WTC11 (cell line): Measurements from ENCODE around the gene FXYD6. TPM values are rescaled to one million over a fixed set of nuclear protein-coding genes. Genes with fewer than 3 reads are reported as not detected.

ENCODE experiments used
- ATAC-seq: fragments of 200-7000 bp; cut with Tn5 transposase; 2 replicates; pipeline ENCODE4 v1.10.0; 2021; ENCODE audit warnings: mild to moderate bottlenecking, moderate library complexity
- CTCF ChIA-PET: fragments of 300-600 bp; sonication (Branson Sonifier 250); formaldehyde crosslinking; loops from one replicate; lab custom pipeline; 2021; ENCODE audit warnings: antibody characterized with exemption; lab: Charles Lee
- POLR2A ChIA-PET: fragments of 350-600 bp; sonication (Branson Sonifier 250); formaldehyde crosslinking; loops from one replicate; lab custom pipeline; 2021; ENCODE audit warnings: antibody characterized with exemption; lab: Charles Lee
- DNase-seq: peaks from one replicate; pipeline ENCODE4 v3.0.0; 2021; ENCODE audit warnings: low spot score
- H3K27ac Mint-ChIP-seq: 2 replicates; pipeline ENCODE4 v1.8.0; 2021; ENCODE audit warnings: mixed read lengths
- H3K27me3 Mint-ChIP-seq: 2 replicates; pipeline ENCODE4 v1.8.0; 2021; ENCODE audit warnings: low read depth, mild to moderate bottlenecking, moderate library complexity, mixed read lengths
- H3K36me3 Mint-ChIP-seq: 2 replicates; pipeline ENCODE4 v1.8.0; 2021; ENCODE audit warnings: mixed read lengths
- H3K4me1 Mint-ChIP-seq: 2 replicates; pipeline ENCODE4 v1.8.0; 2022; ENCODE audit warnings: mixed read lengths
- H3K4me3 Mint-ChIP-seq: 2 replicates; pipeline ENCODE4 v1.8.0; 2021; ENCODE audit warnings: mild to moderate bottlenecking, moderate library complexity, mixed read lengths
- H3K9me3 Mint-ChIP-seq: 2 replicates; pipeline ENCODE4 v1.8.0; 2021; ENCODE audit warnings: mixed read lengths
- AR ChIP-seq: fragments of 250-450 bp; sonication (Bioruptor Pico); IDR thresholded peaks from 2 replicates; pipeline ENCODE4 v1.9.0; 2021; ENCODE audit warnings: mild to moderate bottlenecking
- ESRRA ChIP-seq: sonication (generic); formaldehyde crosslinking; IDR thresholded peaks from 2 replicates; pipeline ENCODE4 v1.8.1; 2022; ENCODE audit warnings: mild to moderate bottlenecking, missing genetic modification reagents, borderline replicate concordance
- HMGA2 ChIP-seq: fragments of 250-450 bp; sonication (Bioruptor Pico); IDR thresholded peaks from 2 replicates; pipeline ENCODE4 v1.4.0; 2021; ENCODE audit warnings: mild to moderate bottlenecking, moderate library complexity
- HMGXB4 ChIP-seq: sonication (generic); formaldehyde crosslinking; IDR thresholded peaks from 2 replicates; pipeline ENCODE4 v1.8.1; 2023; ENCODE audit warnings: mild to moderate bottlenecking, moderate library complexity, missing genetic modification reagents
- IRF2 ChIP-seq: sonication (generic); formaldehyde crosslinking; IDR thresholded peaks from 2 replicates; pipeline ENCODE4 v1.8.0; 2022; ENCODE audit warnings: low read depth, missing genetic modification reagents, borderline replicate concordance
- JAZF1 ChIP-seq: fragments of 250-450 bp; sonication (Bioruptor Pico); IDR thresholded peaks from 2 replicates; pipeline ENCODE4 v1.9.0; 2021; ENCODE audit warnings: moderate library complexity, mild to moderate bottlenecking, inconsistent platforms
- JUN ChIP-seq: sonication (generic); formaldehyde crosslinking; IDR thresholded peaks from 2 replicates; pipeline ENCODE4 v1.8.0; 2023; ENCODE audit warnings: mild to moderate bottlenecking, missing genetic modification reagents
- NFATC4 ChIP-seq: fragments of 250-450 bp; sonication (Bioruptor Pico); IDR thresholded peaks from 2 replicates; pipeline ENCODE4 v1.9.0; 2021; ENCODE audit warnings: mild to moderate bottlenecking
- NFE2L1 ChIP-seq: sonication (generic); formaldehyde crosslinking; IDR thresholded peaks from 2 replicates; pipeline ENCODE4 v1.8.1; 2023; ENCODE audit warnings: missing genetic modification reagents
- NR1H2 ChIP-seq: sonication (generic); formaldehyde crosslinking; IDR thresholded peaks from 2 replicates; pipeline ENCODE4 v1.9.0; 2021; ENCODE audit warnings: mild to moderate bottlenecking, moderate library complexity, missing genetic modification reagents
- NR2C2 ChIP-seq: sonication (generic); formaldehyde crosslinking; IDR thresholded peaks from 2 replicates; pipeline ENCODE4 v1.8.0; 2022; ENCODE audit warnings: mild to moderate bottlenecking, missing genetic modification reagents
- PREB ChIP-seq: sonication (generic); formaldehyde crosslinking; IDR thresholded peaks from 2 replicates; pipeline ENCODE4 v1.8.1; 2022; ENCODE audit warnings: mild to moderate bottlenecking, missing genetic modification reagents, moderate library complexity, borderline replicate concordance
- RORB ChIP-seq: fragments of 250-450 bp; sonication (Bioruptor Pico); IDR thresholded peaks from 2 replicates; pipeline ENCODE4 v1.9.0; 2021; ENCODE audit warnings: mild to moderate bottlenecking
- STAT6 ChIP-seq: sonication (generic); formaldehyde crosslinking; conservative IDR thresholded peaks from 2 replicates; pipeline ENCODE4 v1.8.1; 2023; ENCODE audit warnings: mild to moderate bottlenecking, low read depth, missing genetic modification reagents, moderate library complexity
- ZBTB21 ChIP-seq: sonication (generic); formaldehyde crosslinking; IDR thresholded peaks from 2 replicates; pipeline ENCODE4 v1.8.1; 2023; ENCODE audit warnings: mild to moderate bottlenecking, missing genetic modification reagents, borderline replicate concordance
- ZSCAN18 ChIP-seq: fragments of 250-450 bp; sonication (Bioruptor Pico); IDR thresholded peaks from 2 replicates; pipeline ENCODE4 v2.1.2; 2022; ENCODE audit warnings: mild to moderate bottlenecking, moderate library complexity
- total RNA-seq: library from RNA; stranded (reverse); gene quantifications from 3 replicates; pipeline ENCODE4 v1.2.3, GENCODE V29; 2021
- TF ChIP-seq, protein P1 (sequence below): fragments of 250-450 bp; sonication (Bioruptor Pico); IDR thresholded peaks from 2 replicates; pipeline ENCODE4 v1.9.0; 2021; ENCODE audit warnings: mild to moderate bottlenecking, borderline replicate concordance
- TF ChIP-seq, protein P2 (sequence below): fragments of 250-450 bp; sonication (Bioruptor Pico); IDR thresholded peaks from 2 replicates; pipeline ENCODE4 v1.8.0; 2021; ENCODE audit warnings: mild to moderate bottlenecking
- TF ChIP-seq, protein P3 (sequence below): fragments of 200-600 bp; IDR thresholded peaks from 2 replicates; pipeline ENCODE4 v1.8.0; 2022; ENCODE audit warnings: antibody characterized with exemption

The FXYD6 gene
- total RNA-seq, 1 experiment from 2014 or later, result 26.2 TPM

- ATAC-seq (no peak), DNase-seq (no peak)
- H3K36me3 Mint-ChIP-seq, result no peaks in the 10 kb centered on the region
- ChIA-PET POLR2A (no interaction called here), CTCF (interaction anchor here (1.0 to 4.7 kb wide), 5 partner anchors 10 to 139 kb away, joined by 3 to 23 read pairs (median 6); no protein-coding TSS in a partner anchor)
- H3K9me3 Mint-ChIP-seq, result no peaks in the 10 kb centered on the region
- no peak overlapping the region for H3K4me3 Mint-ChIP-seq
- peaks cover 6% of the 10 kb centered on the region for H3K4me1 Mint-ChIP-seq
- H3K27me3 Mint-ChIP-seq, result no peaks in the 10 kb centered on the region; the same call in 1 of the 2 replicates
- TF ChIP-seq JUN (CRISPR knock-in tag) (no peak), NR1H2 (CRISPR knock-in tag) (no peak), STAT6 (CRISPR knock-in tag) (no peak), HMGA2 (CRISPR knock-in tag) (no peak), PREB (no peak), ESRRA (CRISPR knock-in tag) (no peak), NR2C2 (CRISPR knock-in tag) (no peak), HMGXB4 (CRISPR knock-in tag) (no peak), JAZF1 (CRISPR knock-in tag) (no peak), IRF2 (no peak), AR (no peak), ZBTB21 (no peak), ZSCAN18 (no peak), NFATC4 (CRISPR knock-in tag) (no peak), RORB (CRISPR knock-in tag) (no peak), NFE2L1 (CRISPR knock-in tag) (no peak)
- TF ChIP-seq, protein P1, sequence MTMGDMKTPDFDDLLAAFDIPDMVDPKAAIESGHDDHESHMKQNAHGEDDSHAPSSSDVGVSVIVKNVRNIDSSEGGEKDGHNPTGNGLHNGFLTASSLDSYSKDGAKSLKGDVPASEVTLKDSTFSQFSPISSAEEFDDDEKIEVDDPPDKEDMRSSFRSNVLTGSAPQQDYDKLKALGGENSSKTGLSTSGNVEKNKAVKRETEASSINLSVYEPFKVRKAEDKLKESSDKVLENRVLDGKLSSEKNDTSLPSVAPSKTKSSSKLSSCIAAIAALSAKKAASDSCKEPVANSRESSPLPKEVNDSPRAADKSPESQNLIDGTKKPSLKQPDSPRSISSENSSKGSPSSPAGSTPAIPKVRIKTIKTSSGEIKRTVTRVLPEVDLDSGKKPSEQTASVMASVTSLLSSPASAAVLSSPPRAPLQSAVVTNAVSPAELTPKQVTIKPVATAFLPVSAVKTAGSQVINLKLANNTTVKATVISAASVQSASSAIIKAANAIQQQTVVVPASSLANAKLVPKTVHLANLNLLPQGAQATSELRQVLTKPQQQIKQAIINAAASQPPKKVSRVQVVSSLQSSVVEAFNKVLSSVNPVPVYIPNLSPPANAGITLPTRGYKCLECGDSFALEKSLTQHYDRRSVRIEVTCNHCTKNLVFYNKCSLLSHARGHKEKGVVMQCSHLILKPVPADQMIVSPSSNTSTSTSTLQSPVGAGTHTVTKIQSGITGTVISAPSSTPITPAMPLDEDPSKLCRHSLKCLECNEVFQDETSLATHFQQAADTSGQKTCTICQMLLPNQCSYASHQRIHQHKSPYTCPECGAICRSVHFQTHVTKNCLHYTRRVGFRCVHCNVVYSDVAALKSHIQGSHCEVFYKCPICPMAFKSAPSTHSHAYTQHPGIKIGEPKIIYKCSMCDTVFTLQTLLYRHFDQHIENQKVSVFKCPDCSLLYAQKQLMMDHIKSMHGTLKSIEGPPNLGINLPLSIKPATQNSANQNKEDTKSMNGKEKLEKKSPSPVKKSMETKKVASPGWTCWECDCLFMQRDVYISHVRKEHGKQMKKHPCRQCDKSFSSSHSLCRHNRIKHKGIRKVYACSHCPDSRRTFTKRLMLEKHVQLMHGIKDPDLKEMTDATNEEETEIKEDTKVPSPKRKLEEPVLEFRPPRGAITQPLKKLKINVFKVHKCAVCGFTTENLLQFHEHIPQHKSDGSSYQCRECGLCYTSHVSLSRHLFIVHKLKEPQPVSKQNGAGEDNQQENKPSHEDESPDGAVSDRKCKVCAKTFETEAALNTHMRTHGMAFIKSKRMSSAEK, result no peak
- TF ChIP-seq, protein P2, sequence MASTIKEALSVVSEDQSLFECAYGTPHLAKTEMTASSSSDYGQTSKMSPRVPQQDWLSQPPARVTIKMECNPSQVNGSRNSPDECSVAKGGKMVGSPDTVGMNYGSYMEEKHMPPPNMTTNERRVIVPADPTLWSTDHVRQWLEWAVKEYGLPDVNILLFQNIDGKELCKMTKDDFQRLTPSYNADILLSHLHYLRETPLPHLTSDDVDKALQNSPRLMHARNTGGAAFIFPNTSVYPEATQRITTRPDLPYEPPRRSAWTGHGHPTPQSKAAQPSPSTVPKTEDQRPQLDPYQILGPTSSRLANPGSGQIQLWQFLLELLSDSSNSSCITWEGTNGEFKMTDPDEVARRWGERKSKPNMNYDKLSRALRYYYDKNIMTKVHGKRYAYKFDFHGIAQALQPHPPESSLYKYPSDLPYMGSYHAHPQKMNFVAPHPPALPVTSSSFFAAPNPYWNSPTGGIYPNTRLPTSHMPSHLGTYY, result no peak
- TF ChIP-seq, protein P3, sequence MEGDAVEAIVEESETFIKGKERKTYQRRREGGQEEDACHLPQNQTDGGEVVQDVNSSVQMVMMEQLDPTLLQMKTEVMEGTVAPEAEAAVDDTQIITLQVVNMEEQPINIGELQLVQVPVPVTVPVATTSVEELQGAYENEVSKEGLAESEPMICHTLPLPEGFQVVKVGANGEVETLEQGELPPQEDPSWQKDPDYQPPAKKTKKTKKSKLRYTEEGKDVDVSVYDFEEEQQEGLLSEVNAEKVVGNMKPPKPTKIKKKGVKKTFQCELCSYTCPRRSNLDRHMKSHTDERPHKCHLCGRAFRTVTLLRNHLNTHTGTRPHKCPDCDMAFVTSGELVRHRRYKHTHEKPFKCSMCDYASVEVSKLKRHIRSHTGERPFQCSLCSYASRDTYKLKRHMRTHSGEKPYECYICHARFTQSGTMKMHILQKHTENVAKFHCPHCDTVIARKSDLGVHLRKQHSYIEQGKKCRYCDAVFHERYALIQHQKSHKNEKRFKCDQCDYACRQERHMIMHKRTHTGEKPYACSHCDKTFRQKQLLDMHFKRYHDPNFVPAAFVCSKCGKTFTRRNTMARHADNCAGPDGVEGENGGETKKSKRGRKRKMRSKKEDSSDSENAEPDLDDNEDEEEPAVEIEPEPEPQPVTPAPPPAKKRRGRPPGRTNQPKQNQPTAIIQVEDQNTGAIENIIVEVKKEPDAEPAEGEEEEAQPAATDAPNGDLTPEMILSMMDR, result no peak
- H3K27ac Mint-ChIP-seq, result no peak overlapping the region
Observed at GRCh38 chr11:117914398-117914761, 37.9 kb upstream of the FXYD6 start.
